Thyroid gland (tissue), 4 donors: Measurements from ENCODE around the gene SYNE3. TPM values are rescaled to one million over a fixed set of nuclear protein-coding genes. Genes with fewer than 3 reads are reported as not detected.

Experiments
- DNase-seq, 2 donors: peaks; one replicate each; pipeline ENCODE4 v3.0.0-alpha.2; 2019
- H3K27ac ChIP-seq, 3 donors: fragments of 200-600 bp; sonication (generic); 1 replicate in 2 of 3; 2 replicates in 1 of 3; pipeline ENCODE4 v1.5.1; 2016 to 2019; ENCODE audit warnings: mild to moderate bottlenecking in 1 of 3, moderate library complexity in 1 of 3
- H3K27me3 ChIP-seq: fragments of 200-600 bp; sonication (generic); one replicate; pipeline ENCODE4 v1.5.1; 2019
- H3K36me3 ChIP-seq, 2 donors: fragments of 200-600 bp; sonication (generic); one replicate each; pipeline ENCODE4 v1.5.1; 2016 to 2019
- H3K4me1 ChIP-seq, 2 donors: fragments of 200-600 bp; sonication (generic); one replicate each; pipeline ENCODE4 v1.5.1; 2017 to 2019
- H3K4me3 ChIP-seq, 3 donors: fragments of 200-600 bp; sonication (generic); replicated peaks in 1 of 3; 1 replicate in 2 of 3; 2 replicates in 1 of 3; pipeline ENCODE4 v1.5.1; 2016; ENCODE audit warnings: mild to moderate bottlenecking in 1 of 3
- H3K9me3 ChIP-seq: fragments of 200-600 bp; sonication (generic); one replicate; pipeline ENCODE4 v1.5.1; 2017
- POLR2A ChIP-seq, 2 donors: fragments of 450-650 bp; IDR thresholded peaks; one replicate each; pipeline ENCODE4 v1.6.1; 2017; ENCODE audit warnings: antibody characterized with exemption in 2 of 2, mild to moderate bottlenecking in 2 of 2, moderate library complexity in 1 of 2
- WGBS, 2 donors: methylation state at CpG; one replicate each; pipeline ENCODE4 v1.1.5; 2017; 5-methylcytosine and 5-hydroxymethylcytosine counted together
- intact Hi-C: fragments of 100-400 bp; cut with DNase I; formaldehyde crosslinking; loops from one replicate; pipeline ENCODE4 v1.15.1; 2023
- total RNA-seq, 4 donors: library from RNA; depleted of rRNA; stranded (reverse); fragments of >200 nt; gene quantifications; one replicate each; pipeline ENCODE4 v1.2.3, GENCODE V29; 2016
- TF ChIP-seq, protein P1 (sequence below), 6 experiments: fragments of 200-600 bp in 3 of 6; fragments of 450-650 bp in 3 of 6; sonication (generic) in 3 of 6; IDR thresholded peaks; one replicate each; pipeline ENCODE4 v1.5.1; 2016 to 2019; ENCODE audit warnings: antibody characterized with exemption in 6 of 6, mild to moderate bottlenecking in 2 of 6, inconsistent platforms in 1 of 6, moderate library complexity in 1 of 6

Gene SYNE3
- total RNA-seq, 4 donors from 2014 or later: 9.7 to 21.9 (median 17.6) TPM

DNA sequence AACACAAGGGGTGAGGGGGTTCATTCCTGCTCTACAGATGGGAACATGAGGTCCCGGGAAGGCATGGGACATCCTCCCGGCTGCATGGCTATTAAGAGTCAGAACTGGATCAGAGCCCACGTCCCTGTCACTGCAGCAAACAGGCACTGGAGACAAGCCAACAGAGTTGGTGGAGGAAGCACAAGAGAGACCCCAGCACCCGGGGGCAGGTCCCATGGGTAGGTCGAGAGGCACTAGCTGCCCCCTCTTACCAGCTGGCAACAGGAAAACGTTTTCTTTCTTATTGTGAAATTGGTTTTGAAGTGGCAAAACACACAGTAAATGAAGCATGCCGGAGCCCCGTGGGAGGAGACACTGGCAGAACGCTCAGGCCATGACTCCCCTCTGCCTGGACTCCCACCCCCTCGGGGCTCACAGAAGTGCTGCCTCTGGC lies 43.6 kb downstream of the SYNE3 start:
- intact Hi-C loops: no loop called here
- DNase-seq: peak; percentile 71 to 73
- H3K27ac ChIP-seq: peak overlapping the region in 1 of 3 donors; percentile 27
- H3K4me1 ChIP-seq: peaks cover 15 to 20% of the 10 kb centered on the region in 2 donors
- TF ChIP-seq POLR2A (IDR thresholded peaks at IDR 0.05): no peak
- TF ChIP-seq, protein P1, sequence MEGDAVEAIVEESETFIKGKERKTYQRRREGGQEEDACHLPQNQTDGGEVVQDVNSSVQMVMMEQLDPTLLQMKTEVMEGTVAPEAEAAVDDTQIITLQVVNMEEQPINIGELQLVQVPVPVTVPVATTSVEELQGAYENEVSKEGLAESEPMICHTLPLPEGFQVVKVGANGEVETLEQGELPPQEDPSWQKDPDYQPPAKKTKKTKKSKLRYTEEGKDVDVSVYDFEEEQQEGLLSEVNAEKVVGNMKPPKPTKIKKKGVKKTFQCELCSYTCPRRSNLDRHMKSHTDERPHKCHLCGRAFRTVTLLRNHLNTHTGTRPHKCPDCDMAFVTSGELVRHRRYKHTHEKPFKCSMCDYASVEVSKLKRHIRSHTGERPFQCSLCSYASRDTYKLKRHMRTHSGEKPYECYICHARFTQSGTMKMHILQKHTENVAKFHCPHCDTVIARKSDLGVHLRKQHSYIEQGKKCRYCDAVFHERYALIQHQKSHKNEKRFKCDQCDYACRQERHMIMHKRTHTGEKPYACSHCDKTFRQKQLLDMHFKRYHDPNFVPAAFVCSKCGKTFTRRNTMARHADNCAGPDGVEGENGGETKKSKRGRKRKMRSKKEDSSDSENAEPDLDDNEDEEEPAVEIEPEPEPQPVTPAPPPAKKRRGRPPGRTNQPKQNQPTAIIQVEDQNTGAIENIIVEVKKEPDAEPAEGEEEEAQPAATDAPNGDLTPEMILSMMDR (IDR thresholded peaks at IDR 0.05): no peak
- H3K9me3 ChIP-seq: no peaks in the 10 kb centered on the region
- no peaks in the 10 kb centered on the region for H3K27me3 ChIP-seq
- 12 to 16% methylated on average over 7 to 10 of the region's 10 CpGs for WGBS, 2 donors
- H3K36me3 ChIP-seq: no peaks in the 10 kb centered on the region
- H3K4me3 ChIP-seq: no peak overlapping the region

DNA sequence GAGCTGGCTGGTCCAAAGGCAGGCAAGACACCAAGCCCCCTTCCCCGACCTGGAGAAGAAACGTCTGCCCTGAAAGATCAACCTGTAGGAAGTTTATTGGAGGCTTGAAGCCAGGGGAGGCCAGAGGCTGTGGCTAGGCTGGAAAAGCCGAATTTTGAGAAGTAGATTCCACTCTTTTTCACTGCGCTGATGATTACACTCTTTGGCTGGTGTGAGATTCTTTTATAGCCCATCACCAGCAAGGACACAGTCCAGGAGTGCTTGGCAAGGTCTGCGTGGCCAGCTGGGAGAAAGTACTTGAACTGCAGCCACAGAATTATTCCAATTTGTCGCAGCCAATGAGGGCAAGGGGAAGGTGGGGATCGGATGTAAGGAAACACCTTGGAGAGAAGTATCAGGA lies 45.0 kb downstream of the SYNE3 start:
- Histone ChIP-seq H3K27ac (no peak overlapping the region), H3K4me1 (peaks cover 19 to 20% of the 10 kb centered on the region in 2 donors), H3K4me3 (no peak overlapping the region), H3K9me3 (no peaks in the 10 kb centered on the region), H3K27me3 (no peaks in the 10 kb centered on the region), H3K36me3 (no peaks in the 10 kb centered on the region)
- TF ChIP-seq, protein P1 (IDR thresholded peaks at IDR 0.05): no peak
- no peak for DNase-seq
- 61 to 82% methylated on average over 7 of the region's 7 CpGs for WGBS, 2 donors
- intact Hi-C loops: no loop called here

DNA sequence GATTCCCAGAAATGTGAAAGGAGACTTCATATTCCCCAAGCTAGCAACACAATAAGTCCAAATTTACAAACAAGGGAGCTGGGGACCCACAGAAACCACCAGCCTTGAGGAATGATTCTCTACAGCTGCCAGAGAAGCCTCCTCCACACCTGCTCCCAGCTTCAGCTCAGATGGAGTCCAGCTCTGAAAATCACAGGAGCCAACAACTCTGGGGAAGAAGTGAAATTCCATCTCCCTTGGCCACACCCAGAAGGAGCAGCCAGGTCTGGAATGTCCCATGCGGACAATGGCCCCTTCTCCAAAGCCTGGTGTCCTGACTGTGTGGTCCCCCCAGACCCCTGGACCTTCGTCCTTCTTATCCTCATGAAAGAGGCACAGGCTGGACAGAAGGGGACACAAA lies 45.4 kb downstream of the SYNE3 start:
- no peak for TF ChIP-seq POLR2A (IDR thresholded peaks at IDR 0.05)
- TF ChIP-seq, protein P1 (IDR thresholded peaks at IDR 0.05): no peak
- Histone ChIP-seq H3K27me3 (no peaks in the 10 kb centered on the region), H3K4me3 (no peak overlapping the region), H3K27ac (no peak overlapping the region), H3K36me3 (no peaks in the 10 kb centered on the region), H3K9me3 (no peaks in the 10 kb centered on the region), H3K4me1 (peaks cover 19 to 20% of the 10 kb centered on the region in 2 donors)
- WGBS, 2 donors: 95 to 100% methylated on average over 2 of the region's 2 CpGs
- no peak for DNase-seq
- intact Hi-C loops: no loop called here

DNA sequence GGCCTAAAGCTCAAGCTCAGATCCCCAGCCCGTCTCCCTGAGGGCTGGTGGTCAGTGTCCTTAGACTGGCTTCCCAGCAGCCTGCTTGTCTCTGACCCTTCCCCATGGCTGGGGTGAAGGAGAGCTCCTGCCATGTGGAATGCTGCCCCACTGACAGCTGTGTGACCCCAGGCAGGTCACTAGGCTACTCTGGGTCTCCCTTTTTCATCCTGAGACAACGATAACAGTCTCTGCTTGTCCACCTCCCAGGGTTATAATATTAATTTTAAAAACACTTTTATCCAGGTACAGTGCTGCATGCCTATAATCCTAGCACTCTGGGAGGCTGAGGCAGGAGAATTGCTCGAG lies 47.3 kb downstream of the SYNE3 start:
- DNase-seq: no peak
- WGBS, 2 donors: 87 to 88% methylated on average over 3 of the region's 3 CpGs
- H3K36me3 ChIP-seq: no peaks in the 10 kb centered on the region
- H3K27me3 ChIP-seq: no peaks in the 10 kb centered on the region
- peaks cover 19 to 20% of the 10 kb centered on the region in 2 donors for H3K4me1 ChIP-seq
- TF ChIP-seq, protein P1 (IDR thresholded peaks at IDR 0.05): no peak
- TF ChIP-seq POLR2A (IDR thresholded peaks at IDR 0.05): no peak
- no peak overlapping the region for H3K4me3 ChIP-seq
- H3K9me3 ChIP-seq: no peaks in the 10 kb centered on the region
- intact Hi-C loops: no loop called here
- H3K27ac ChIP-seq: no peak overlapping the region

DNA sequence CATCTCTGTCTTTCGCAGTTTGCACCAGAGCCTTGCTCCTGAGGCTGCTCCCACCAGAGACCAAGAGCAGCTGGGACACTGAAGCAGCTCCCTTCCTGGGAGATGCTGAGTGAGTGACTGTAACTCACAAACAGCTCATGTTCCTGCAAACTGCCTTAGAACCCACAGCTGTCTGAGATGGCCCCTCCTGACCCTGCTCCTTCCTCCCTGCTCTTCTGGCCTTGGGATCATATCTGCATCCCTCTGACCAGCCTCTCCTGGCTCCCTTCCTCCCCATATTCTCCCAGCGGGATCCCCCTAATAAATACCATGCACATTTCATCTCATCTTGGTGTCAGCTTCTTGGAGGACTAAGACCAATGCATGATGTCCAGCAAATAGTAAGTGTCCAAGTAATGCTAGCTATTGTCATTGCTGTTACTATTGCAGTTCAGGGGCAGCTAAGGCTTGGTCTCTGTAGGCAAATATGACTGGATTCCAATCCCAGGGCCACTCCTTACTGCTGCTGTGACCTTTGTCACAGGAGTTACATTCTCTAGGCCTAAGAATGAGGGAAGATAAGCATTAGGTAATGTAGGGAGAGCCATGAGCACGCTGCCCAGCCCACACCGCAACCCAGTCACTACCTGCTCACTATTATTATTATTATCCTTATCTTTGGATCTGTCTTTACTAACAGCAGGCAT lies 47.9 kb downstream of the SYNE3 start:
- no peaks in the 10 kb centered on the region for H3K9me3 ChIP-seq
- H3K4me1 ChIP-seq: peaks cover 19 to 20% of the 10 kb centered on the region in 2 donors
- no peaks in the 10 kb centered on the region for H3K27me3 ChIP-seq
- H3K27ac ChIP-seq: no peak overlapping the region
- TF ChIP-seq, protein P1 (IDR thresholded peaks at IDR 0.05): no peak
- TF ChIP-seq POLR2A (IDR thresholded peaks at IDR 0.05): no peak
- WGBS, 2 donors: 87 to 93% methylated on average over 4 of the region's 4 CpGs
- intact Hi-C loops: no loop called here
- H3K36me3 ChIP-seq: no peaks in the 10 kb centered on the region
- no peak overlapping the region for H3K4me3 ChIP-seq
- no peak for DNase-seq
